OCI-LY3 (cell line): Measurements from ENCODE around the gene AFF2.

Experiments
- H2AFZ ChIP-seq: fragments of 200-600, 300-600 bp; shearing (Covaris generic); 2 replicates; pipeline ENCODE4 v1.6.0; 2014; ENCODE audit warnings: antibody characterized with exemption, low read depth, low read length
- H3K27ac ChIP-seq: fragments of 200-600, 300-600 bp; sonication (generic); 2 replicates; pipeline ENCODE4 v1.5.1; 2014; ENCODE audit warnings: mild to moderate bottlenecking, low read length, moderate library complexity, mixed read lengths
- H3K27me3 ChIP-seq: fragments of 200-600, 300-600 bp; sonication (generic); 2 replicates; pipeline ENCODE4 v1.6.1; 2014; ENCODE audit warnings: low read depth, low read length, mixed read lengths
- H3K36me3 ChIP-seq: fragments of 200-600, 300-600 bp; sonication (generic); replicated peaks from 2 replicates; pipeline ENCODE3; 2014; ENCODE audit warnings: low read depth, low read length, mixed read lengths
- H3K4me1 ChIP-seq: fragments of 300-600, 200-600 bp; sonication (generic); 2 replicates; pipeline ENCODE4 v1.6.1; 2014; ENCODE audit warnings: low read length, mixed read lengths
- H3K4me2 ChIP-seq: fragments of 200-600, 300-600 bp; sonication (generic); 2 replicates; pipeline ENCODE4 v1.6.1; 2014; ENCODE audit warnings: low read length, mixed read lengths
- H3K4me3 ChIP-seq: fragments of 300-600, 200-600 bp; sonication (generic); 2 replicates; pipeline ENCODE4 v1.5.1; 2014; ENCODE audit warnings: antibody characterized with exemption, mild to moderate bottlenecking, low read length, moderate library complexity
- H3K79me2 ChIP-seq: fragments of 300-600, 200-600 bp; shearing (Covaris generic); 2 replicates; pipeline ENCODE4 v1.6.1; 2014; ENCODE audit warnings: mild to moderate bottlenecking, low read length, mixed read lengths
- H3K9ac ChIP-seq: fragments of 300-600, 200-600 bp; shearing (Covaris generic); 2 replicates; pipeline ENCODE4 v1.6.0; 2014; ENCODE audit warnings: mild to moderate bottlenecking, low read length, moderate library complexity
- H3K9me3 ChIP-seq: fragments of 200-600, 300-600 bp; shearing (Covaris generic); 2 replicates; pipeline ENCODE4 v1.6.1; 2014; ENCODE audit warnings: low read length, mixed read lengths; ENCODE audit not compliant: insufficient read depth
- H4K20me1 ChIP-seq: fragments of 200-600, 300-600 bp; sonication (generic); 2 replicates; pipeline ENCODE4 v1.6.1; 2016; ENCODE audit warnings: low read length, mixed read lengths; ENCODE audit not compliant: insufficient read depth
- EZH2phosphoT487 ChIP-seq: fragments of 200-600 bp; shearing (Covaris generic); IDR thresholded peaks from 2 replicates; pipeline ENCODE4 v1.6.1; 2018; ENCODE audit warnings: antibody characterized with exemption, mixed run types, low read depth
- TF ChIP-seq, protein P1 (sequence below): fragments of 200-600, 300-600 bp; sonication (generic); IDR thresholded peaks from 2 replicates; pipeline ENCODE4 v1.5.1; 2014; ENCODE audit warnings: antibody characterized with exemption, low read length, low read depth

AFF2 gene

DNA sequence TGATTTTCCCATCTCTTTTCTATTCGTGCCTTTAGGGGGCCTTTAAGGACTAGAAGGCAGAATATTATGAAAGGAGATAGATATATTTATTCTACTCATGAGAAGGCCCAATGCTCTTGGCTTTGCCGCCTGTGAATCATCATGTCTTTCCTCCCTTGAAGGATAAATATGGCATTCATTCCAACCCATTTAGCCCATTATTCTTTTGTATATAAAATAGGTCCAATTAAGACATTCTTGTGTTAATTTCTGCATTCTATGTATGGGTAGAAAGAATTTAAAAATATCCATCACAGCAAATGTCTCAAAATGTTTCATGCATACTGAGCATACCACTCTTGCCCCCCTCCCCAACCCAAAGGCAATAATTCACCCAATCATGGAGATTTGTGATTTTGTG lies 115.1 kb downstream of the AFF2 start:
- Histone ChIP-seq H3K9ac (no peak overlapping the region), H3K27me3 (no peaks in the 10 kb centered on the region), H3K4me3 (no peak overlapping the region), H3K9me3 (no peaks in the 10 kb centered on the region), H2AFZ (no peak overlapping the region), H3K4me1 (peaks cover 22% of the 10 kb centered on the region), H3K79me2 (no peaks in the 10 kb centered on the region), H3K36me3 (no peaks in the 10 kb centered on the region), H4K20me1 (no peaks in the 10 kb centered on the region), H3K27ac (no peak overlapping the region), H3K4me2 (no peak overlapping the region)
- TF ChIP-seq, protein P1, sequence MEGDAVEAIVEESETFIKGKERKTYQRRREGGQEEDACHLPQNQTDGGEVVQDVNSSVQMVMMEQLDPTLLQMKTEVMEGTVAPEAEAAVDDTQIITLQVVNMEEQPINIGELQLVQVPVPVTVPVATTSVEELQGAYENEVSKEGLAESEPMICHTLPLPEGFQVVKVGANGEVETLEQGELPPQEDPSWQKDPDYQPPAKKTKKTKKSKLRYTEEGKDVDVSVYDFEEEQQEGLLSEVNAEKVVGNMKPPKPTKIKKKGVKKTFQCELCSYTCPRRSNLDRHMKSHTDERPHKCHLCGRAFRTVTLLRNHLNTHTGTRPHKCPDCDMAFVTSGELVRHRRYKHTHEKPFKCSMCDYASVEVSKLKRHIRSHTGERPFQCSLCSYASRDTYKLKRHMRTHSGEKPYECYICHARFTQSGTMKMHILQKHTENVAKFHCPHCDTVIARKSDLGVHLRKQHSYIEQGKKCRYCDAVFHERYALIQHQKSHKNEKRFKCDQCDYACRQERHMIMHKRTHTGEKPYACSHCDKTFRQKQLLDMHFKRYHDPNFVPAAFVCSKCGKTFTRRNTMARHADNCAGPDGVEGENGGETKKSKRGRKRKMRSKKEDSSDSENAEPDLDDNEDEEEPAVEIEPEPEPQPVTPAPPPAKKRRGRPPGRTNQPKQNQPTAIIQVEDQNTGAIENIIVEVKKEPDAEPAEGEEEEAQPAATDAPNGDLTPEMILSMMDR, result no peak
- TF ChIP-seq EZH2phosphoT487, result no peak

DNA sequence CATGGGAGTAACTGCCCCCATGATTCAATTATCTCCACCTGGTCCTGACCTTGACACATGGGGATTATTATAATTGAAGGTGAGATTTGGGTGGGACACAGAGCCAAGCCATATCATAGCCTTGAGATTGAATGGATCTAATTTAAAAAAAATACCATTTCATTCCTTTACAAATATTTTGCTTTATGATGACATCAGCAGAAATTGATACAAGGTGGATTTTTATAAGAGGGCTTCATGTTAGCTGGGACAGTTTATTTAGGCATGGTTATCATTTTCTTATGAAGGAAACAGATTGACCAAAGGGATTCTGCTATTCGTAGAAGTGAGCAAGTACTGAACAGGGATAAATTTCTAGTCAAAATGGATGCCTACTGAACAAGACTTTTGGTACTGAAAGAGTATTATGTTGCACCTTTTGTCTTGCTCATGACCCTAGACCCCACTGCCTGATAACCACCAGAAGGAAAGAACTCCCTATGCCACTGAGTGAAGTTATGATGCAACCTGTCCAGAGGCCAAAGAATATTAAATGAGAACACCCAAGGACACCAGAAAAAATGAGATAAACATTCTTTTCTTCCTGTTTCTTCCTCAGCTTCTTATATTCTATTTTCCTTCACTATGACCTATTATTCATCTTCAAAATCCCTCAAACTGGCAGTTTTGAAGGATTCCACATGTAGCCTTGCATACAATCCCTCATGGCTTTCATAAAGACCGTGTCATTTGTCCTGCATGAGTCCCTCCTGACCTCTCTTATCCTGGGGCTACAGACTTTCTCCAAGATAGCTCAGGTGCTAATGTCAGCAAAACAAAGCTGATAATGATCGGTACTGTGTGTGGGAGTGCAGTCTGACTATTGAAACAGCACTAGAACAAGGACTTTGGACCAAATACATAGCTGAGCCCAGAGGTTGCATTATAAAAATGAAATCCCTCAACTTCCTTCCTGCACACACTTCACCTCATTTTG lies 118.3 kb downstream of the AFF2 start:
- H3K9me3 ChIP-seq, result no peaks in the 10 kb centered on the region
- H2AFZ ChIP-seq, result no peak overlapping the region
- no peak for TF ChIP-seq EZH2phosphoT487
- TF ChIP-seq, protein P1, result no peak
- H3K9ac ChIP-seq, result no peak overlapping the region
- no peak overlapping the region for H3K4me2 ChIP-seq
- H3K4me3 ChIP-seq, result no peak overlapping the region
- no peaks in the 10 kb centered on the region for H4K20me1 ChIP-seq
- no peaks in the 10 kb centered on the region for H3K79me2 ChIP-seq
- H3K36me3 ChIP-seq, result no peaks in the 10 kb centered on the region
- H3K4me1 ChIP-seq, result no peaks in the 10 kb centered on the region
- H3K27me3 ChIP-seq, result no peaks in the 10 kb centered on the region
- H3K27ac ChIP-seq, result no peak overlapping the region

DNA sequence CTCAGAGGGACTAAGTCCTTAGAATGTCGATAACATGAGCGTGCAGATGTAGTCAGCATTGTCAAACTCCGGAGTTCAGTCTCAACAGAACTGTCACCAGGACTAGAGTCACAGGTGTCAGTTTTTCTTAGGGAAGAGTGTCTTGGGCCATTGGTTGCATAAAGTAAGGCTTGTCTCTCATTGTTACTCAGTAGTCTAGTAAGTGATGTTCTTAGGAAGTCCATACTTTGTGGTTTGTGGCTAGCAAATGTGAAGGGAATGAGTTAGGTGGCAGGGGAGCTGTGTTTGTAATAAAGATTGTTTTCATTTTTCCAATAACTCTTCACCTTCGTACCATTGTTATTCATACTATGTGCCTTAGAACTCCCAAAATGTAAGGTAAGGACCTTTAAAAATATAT lies 119.6 kb downstream of the AFF2 start:
- Histone ChIP-seq H3K4me2 (no peak overlapping the region), H3K27me3 (no peaks in the 10 kb centered on the region), H2AFZ (no peak overlapping the region), H3K36me3 (no peaks in the 10 kb centered on the region), H3K9ac (no peak overlapping the region), H3K4me3 (no peak overlapping the region), H3K79me2 (no peaks in the 10 kb centered on the region), H3K27ac (no peak overlapping the region), H3K9me3 (no peaks in the 10 kb centered on the region), H4K20me1 (no peaks in the 10 kb centered on the region), H3K4me1 (no peaks in the 10 kb centered on the region)
- TF ChIP-seq EZH2phosphoT487, result no peak
- TF ChIP-seq, protein P1, result no peak

DNA sequence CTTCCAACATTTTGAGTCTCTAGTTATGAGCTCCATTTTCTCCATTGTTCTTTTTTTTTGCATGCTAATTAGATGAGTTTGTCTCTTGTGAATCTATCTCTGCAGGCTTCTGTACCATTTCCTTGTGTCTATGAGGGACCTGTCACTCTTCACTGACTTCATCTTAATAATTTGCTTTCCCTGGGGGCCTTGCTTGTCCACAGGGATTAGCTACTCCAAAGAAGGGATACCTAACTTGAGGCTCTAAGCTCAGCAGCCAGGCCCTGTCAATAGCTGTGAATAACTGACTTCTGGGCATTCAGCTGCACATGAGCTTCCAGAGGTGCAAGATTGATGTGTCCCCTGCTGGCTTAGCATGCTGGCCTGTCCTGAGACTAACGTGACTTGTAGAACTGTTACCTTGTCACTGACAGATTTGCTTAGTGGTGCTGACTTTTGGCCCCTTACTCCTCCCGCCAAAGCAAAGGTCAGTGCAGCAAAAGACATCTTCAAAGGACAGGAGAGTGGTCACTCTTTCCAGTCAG lies 124.6 kb downstream of the AFF2 start:
- TF ChIP-seq, protein P1, result no peak
- no peak for TF ChIP-seq EZH2phosphoT487
- Histone ChIP-seq H3K9me3 (no peaks in the 10 kb centered on the region), H3K4me3 (no peak overlapping the region), H4K20me1 (no peaks in the 10 kb centered on the region), H3K9ac (no peak overlapping the region), H2AFZ (no peak overlapping the region), H3K27me3 (no peaks in the 10 kb centered on the region), H3K27ac (no peak overlapping the region), H3K4me2 (no peak overlapping the region), H3K79me2 (no peaks in the 10 kb centered on the region), H3K4me1 (no peaks in the 10 kb centered on the region), H3K36me3 (no peaks in the 10 kb centered on the region)
